K562 (cell line): ENCODE results near the gene DDAH2.

Experiments used
- BHLHE40 ChIP-seq: IDR thresholded peaks from 2 replicates; pipeline ENCODE4 v1.6.1; 2011; ENCODE audit warnings: low read length, improper control_type of control experiment
- DDX20 ChIP-seq: fragments of 450-650 bp; IDR thresholded peaks from 2 replicates; pipeline ENCODE4 v1.6.1; 2016; ENCODE audit warnings: missing genetic modification characterization, low read depth, mild to moderate bottlenecking, missing compliant biosample characterization, moderate library complexity
- GTF2F1 ChIP-seq: IDR thresholded peaks from 2 replicates; pipeline ENCODE4 v1.6.1; 2011; ENCODE audit warnings: low read depth, low read length, improper control_type of control experiment
- HDAC6 ChIP-seq: IDR thresholded peaks from 2 replicates; pipeline ENCODE4 v1.6.1; 2012; ENCODE audit warnings: low read depth, mild to moderate bottlenecking, control low read depth, inconsistent platforms, low read length, moderate library complexity
- HDGF ChIP-seq: fragments of 450-650 bp; IDR thresholded peaks from 2 replicates; pipeline ENCODE4 v1.6.1; 2016
- HNRNPUL1 ChIP-seq: fragments of 200-400 bp; formaldehyde crosslinking; IDR thresholded peaks from 2 replicates; pipeline ENCODE4 v1.6.1; 2017; ENCODE audit warnings: low read length
- KLF13 ChIP-seq: fragments of 450-650 bp; IDR thresholded peaks from 2 replicates; pipeline ENCODE4 v1.6.1; 2016; ENCODE audit warnings: missing genetic modification characterization, low read depth, mild to moderate bottlenecking, missing compliant biosample characterization, moderate library complexity, borderline replicate concordance
- POLR2A ChIP-seq: fragments of 450-650 bp; conservative IDR thresholded peaks from 2 replicates; pipeline ENCODE4 v1.6.1; 2016
- ZNF239 ChIP-seq: fragments of 250-450 bp; sonication (Bioruptor Pico); IDR thresholded peaks from 2 replicates; pipeline ENCODE4 v1.4.0; 2020; ENCODE audit warnings: mild to moderate bottlenecking
- TF ChIP-seq, protein P1 (sequence below), 3 experiments: IDR thresholded peaks in 2 of 3; conservative IDR thresholded peaks in 1 of 3; 2 replicates each; pipeline ENCODE4 v1.5.1; 2011 to 2012; ENCODE audit warnings: low read length in 3 of 3, mild to moderate bottlenecking in 3 of 3, control low read depth in 2 of 3, improper control_type of control experiment in 1 of 3, inconsistent platforms in 1 of 3, low read depth in 1 of 3, mixed read lengths in 1 of 3, moderate library complexity in 1 of 3; ENCODE audit not compliant: insufficient read depth in 2 of 3
- TF ChIP-seq, protein P2 (sequence below): fragments of 250-450 bp; sonication (Bioruptor Pico); IDR thresholded peaks from 2 replicates; pipeline ENCODE4 v1.5.0; 2021; ENCODE audit warnings: mild to moderate bottlenecking, moderate library complexity
- TF ChIP-seq, protein P3 (sequence below), 2 experiments: IDR thresholded peaks; 2 replicates each; pipeline ENCODE4 v1.6.1; 2011; ENCODE audit warnings: borderline replicate concordance in 1 of 2, control low read depth in 1 of 2, low read depth in 1 of 2, low read length in 1 of 2, mild to moderate bottlenecking in 1 of 2, mixed read lengths in 1 of 2, moderate library complexity in 1 of 2; ENCODE audit not compliant: insufficient read depth in 1 of 2, insufficient read length in 1 of 2, poor library complexity in 1 of 2, severe bottlenecking in 1 of 2; ENCODE audit errors: extremely low read depth in 1 of 2

DNA sequence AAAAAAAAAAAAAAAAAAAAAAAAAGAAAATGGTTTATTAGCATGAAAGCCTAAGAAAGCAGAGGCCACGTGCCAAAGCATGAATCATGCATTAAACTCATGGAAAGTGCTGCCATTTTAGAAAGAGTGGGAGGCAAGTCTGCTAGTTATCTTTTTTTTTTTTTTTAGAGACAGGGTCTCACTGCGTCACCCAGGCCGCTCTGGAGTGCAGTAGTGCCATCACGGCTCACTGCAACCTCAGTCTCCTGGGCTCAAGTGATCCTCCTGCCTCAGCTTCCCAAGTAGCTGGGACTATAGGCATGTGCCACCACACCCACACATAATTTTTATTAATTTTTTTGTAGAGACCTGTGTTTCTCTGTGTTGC lies 42.9 kb upstream of the DDAH2 start:
- TF ChIP-seq HDGF: no peak
- TF ChIP-seq HDAC6: no peak
- TF ChIP-seq, protein P1, sequence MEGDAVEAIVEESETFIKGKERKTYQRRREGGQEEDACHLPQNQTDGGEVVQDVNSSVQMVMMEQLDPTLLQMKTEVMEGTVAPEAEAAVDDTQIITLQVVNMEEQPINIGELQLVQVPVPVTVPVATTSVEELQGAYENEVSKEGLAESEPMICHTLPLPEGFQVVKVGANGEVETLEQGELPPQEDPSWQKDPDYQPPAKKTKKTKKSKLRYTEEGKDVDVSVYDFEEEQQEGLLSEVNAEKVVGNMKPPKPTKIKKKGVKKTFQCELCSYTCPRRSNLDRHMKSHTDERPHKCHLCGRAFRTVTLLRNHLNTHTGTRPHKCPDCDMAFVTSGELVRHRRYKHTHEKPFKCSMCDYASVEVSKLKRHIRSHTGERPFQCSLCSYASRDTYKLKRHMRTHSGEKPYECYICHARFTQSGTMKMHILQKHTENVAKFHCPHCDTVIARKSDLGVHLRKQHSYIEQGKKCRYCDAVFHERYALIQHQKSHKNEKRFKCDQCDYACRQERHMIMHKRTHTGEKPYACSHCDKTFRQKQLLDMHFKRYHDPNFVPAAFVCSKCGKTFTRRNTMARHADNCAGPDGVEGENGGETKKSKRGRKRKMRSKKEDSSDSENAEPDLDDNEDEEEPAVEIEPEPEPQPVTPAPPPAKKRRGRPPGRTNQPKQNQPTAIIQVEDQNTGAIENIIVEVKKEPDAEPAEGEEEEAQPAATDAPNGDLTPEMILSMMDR (IDR thresholded peaks at IDR 0.05 in 2 of 3, conservative IDR thresholded peaks at IDR 0.05 in 1 of 3; ENCODE audit: insufficient read depth in 2 of 3, low read depth in 1 of 3, low read length in 3 of 3): no peak
- no peak for TF ChIP-seq ZNF239 (CRISPR knock-in tag)
- TF ChIP-seq HNRNPUL1: no peak
- TF ChIP-seq, protein P2, sequence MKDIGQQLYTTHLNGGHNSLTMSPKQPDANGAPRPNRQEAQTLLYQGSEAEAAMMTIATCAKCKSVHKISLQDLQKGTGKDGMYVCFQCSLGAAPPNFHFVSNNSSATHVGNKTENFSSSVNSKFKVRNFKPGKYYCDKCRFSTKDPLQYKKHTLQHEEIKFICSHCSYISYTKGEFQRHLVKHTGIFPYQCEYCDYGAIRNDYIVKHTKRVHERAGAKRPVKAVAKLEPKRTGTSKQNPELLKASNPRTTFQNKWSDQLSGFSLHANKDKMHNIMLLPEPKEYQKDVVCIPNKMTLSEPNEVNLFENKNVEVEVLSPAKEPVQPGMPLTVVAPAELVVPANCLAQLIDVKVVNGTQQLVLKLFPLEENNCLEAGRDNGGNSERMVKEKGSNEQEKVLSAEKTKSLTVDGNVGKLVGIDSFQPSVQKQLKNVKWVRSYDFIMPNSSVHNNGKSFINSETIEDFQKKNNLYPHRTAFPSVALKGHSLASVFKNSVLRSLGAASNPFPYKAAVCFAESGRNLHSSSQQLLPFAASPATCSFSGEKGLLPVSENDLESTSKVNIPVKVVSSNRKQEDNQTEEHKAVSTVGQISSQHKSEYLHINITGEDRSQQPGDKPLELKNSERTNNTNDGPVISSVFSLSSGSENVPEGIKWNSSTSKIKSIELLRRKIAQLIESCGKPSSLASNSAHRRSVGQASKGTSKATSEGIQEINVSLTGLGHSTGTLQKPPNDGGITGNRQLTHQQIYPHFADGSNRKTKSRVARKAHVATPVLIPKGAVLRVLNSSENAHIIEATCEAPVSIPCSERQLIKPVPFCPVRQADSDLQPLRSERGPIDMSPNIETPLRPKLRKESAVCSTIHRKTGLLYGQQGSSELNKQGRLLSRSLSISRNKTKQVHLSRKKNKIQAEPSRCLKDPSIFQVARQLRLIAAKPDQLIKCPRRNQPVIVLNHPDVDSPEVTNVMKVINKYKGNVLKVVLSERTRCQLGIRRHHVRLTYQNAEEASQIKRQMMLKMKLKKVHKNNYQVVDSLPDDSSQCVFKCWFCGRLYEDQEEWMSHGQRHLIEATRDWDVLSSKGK (CRISPR knock-in tag): no peak
- no peak for TF ChIP-seq KLF13 (tag)
- TF ChIP-seq, protein P3, sequence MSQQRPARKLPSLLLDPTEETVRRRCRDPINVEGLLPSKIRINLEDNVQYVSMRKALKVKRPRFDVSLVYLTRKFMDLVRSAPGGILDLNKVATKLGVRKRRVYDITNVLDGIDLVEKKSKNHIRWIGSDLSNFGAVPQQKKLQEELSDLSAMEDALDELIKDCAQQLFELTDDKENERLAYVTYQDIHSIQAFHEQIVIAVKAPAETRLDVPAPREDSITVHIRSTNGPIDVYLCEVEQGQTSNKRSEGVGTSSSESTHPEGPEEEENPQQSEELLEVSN (IDR thresholded peaks at IDR 0.05; ENCODE audit: borderline replicate concordance in 1 of 2, extremely low read depth in 1 of 2, insufficient read depth in 1 of 2, insufficient read length in 1 of 2, low read depth in 1 of 2, low read length in 1 of 2, poor library complexity in 1 of 2, severe bottlenecking in 1 of 2): peak in 1 of 2 experiments; percentile 43
- TF ChIP-seq GTF2F1: no peak
- no peak for TF ChIP-seq DDX20
- peak; percentile 69; the same call in 1 of the 2 replicates for TF ChIP-seq BHLHE40
- no peak for TF ChIP-seq POLR2A
